ENCODE measurements around the gene SNRNP40. TPM values are rescaled to one million over a fixed set of nuclear protein-coding genes. Genes with fewer than 3 reads are reported as not detected.

The SNRNP40 gene
- total RNA-seq, 1 experiment from 2014 or later: 126 TPM

DNA sequence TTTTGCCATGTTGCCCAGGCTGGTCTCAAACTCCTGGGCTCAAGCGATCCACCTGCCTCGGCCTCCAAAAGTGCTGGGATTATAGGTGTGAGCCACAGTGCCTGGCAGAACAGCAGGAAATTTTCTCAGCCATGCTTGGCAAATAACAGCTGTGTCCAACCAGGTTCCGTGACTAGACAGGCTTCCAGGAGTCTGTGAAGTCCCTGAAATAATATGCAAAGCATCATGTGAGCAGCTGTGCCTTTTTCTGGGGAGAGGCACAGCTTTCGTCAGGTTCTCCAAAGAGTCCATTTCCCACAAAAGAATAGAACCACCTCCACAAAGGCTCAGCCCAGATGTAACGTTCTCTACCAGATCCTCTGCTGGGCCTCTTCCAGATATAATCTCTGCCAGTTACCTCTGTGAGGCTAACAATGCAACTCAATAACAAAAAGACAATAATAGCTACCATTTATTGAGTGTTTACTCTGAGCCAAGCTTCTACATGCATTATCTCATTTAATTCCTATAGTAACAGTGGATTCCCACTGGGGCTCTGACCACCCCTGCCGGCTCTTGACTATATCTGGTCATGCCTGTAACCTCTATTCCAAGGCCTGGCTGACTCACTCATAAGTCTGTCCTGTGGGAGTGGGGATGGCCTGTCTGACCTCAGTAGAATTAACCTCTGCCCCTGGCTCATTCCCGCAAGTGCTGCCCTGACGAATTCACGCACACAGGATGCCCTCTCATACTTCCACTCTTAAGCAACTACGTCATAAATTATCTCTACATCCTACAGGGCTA is 52.9 kb downstream of the SNRNP40 start:
- DNase-seq (ENCODE audit: low read depth): no peak
- in situ Hi-C loops (cut with HindIII; ENCODE audit: low pct_unique_long_range_greater_than_20kb, low sequenced_read_pairs): no loop called here

DNA sequence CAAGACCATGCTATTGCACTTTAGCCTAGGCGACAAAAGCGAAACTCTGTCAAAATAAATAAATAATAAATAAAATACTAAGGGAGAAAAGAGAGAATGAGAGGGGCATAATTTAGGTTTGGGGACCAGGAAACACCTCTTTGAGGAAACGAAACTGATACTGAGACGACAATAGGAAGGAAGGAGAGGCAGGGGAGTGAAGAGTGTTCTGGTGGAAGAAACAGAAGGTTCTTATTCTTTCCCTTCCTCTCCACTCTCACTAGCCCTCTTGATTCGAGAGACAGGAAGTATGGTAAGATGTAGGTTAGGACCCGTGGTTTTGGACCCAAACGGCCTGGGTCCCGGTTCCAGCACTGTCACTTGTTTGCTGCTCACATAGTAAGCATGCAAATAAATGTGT is 55.3 kb downstream of the SNRNP40 start:
- DNase-seq (ENCODE audit: low read depth): no peak
- in situ Hi-C loops (cut with HindIII; ENCODE audit: low pct_unique_long_range_greater_than_20kb, low sequenced_read_pairs): no loop called here

DNA sequence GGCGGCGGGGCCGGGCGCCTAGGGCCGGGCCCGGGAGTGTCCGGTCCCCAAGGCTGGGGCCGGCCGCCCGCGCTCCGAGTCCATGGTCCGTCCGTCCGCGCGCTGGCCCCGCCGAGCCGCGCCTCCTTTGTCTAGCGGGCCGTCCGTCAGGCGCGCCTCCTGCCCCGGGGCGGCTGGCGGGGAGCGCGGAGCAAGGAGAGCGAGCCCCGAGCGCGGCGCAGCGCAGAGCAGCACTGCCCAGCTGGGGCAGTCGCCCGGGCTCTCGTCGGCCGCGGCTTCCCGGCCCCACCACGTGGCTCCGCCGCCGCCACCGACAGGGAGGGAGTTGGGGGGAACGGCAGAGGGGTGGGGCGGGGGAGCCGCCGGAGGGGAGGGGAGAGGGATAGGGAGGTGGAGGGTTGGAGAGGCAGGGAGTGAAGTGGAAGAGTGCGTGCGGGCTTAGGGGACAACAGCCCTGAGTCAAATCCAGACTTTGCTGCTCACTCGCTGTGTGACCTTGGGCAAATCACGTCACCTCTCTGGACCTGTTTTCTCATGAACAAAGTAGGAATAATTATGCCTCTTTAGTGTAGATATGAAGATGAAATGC is 56.8 kb downstream of the SNRNP40 start, which contains the start of gene NKAIN1:
NKAIN1 (minus strand) TSS at position 235 of the 589 bp plus-strand sequence. CDS start 340 bp downstream, outside the sequence.
- in situ Hi-C loops (cut with HindIII; ENCODE audit: low pct_unique_long_range_greater_than_20kb, low sequenced_read_pairs): no loop called here
- peak; percentile 22 for DNase-seq (ENCODE audit: low read depth)

DNA sequence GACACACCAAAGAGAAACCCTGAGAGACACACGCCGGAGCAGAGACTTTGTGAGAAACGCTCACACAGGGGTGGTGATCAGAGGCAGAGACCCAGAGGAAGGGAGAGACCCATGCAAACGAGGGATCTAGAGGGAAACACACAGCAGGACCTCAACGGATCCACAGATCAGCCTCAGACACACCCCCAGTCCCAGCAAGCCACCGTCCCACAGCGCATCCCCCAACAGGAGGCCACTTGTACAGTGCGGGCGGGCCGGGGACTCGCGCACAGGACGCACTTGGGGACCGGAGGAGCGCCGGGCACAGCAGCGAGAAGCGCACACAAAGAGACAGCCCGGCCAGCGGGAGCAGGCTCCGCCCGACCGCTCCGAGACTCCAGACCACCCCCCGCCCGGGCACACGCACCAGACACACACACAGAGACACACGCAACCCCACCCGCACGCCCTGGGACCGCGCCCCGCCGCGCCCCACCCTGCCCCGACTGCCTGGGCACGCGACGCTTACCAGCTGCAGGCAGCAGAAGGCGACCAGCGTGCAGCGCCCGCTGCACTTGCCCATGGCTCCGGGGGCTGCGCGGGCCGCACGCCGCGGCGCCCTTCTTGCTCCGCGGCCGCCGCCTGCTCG is 57.5 kb downstream of the SNRNP40 start:
- DNase-seq (ENCODE audit: low read depth): peak; percentile 15
- in situ Hi-C loops (cut with HindIII; ENCODE audit: low pct_unique_long_range_greater_than_20kb, low sequenced_read_pairs): no loop called here

DNA sequence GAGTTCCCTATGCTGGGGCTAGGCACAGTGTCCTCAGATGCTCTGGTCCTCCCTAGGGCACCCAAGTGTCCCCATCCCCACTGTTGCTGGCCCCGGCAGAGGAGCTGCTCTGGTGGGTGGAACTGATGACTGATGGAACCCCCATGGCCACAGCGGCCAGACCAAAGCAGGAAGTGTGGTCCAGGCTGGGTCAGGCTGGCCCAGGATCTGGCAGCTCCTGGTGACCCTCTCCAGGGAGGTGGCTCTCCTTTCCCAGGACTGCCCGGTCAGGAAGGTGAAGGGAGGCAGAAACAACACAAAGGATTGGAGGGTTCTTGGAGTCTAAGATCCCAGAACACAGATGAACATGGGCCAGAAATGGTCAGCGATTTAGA is 58.0 kb downstream of the SNRNP40 start:
- in situ Hi-C loops (cut with HindIII; ENCODE audit: low pct_unique_long_range_greater_than_20kb, low sequenced_read_pairs): no loop called here
- DNase-seq (ENCODE audit: low read depth): no peak

DNA sequence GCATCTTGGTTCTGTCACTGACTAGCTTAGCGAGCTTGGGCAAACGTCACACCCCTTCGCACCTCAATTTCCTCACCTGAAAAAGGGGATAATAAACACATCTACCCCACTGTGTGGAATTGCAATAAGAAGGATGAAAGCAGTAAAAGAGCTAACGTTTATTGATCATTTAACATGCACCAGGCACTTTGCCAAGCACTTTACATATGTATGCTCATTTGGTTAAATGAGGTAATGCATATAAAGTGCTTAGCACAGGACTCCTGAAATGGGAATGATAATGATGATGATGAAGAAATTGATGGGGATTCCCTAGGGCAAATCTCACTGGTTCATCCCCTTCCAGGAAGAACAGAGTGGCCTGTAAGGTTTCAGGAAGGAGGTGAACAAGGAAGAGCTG is 61.7 kb downstream of the SNRNP40 start:
- in situ Hi-C loops (cut with HindIII; ENCODE audit: low pct_unique_long_range_greater_than_20kb, low sequenced_read_pairs): no loop called here
- no peak for DNase-seq (ENCODE audit: low read depth)

DNA sequence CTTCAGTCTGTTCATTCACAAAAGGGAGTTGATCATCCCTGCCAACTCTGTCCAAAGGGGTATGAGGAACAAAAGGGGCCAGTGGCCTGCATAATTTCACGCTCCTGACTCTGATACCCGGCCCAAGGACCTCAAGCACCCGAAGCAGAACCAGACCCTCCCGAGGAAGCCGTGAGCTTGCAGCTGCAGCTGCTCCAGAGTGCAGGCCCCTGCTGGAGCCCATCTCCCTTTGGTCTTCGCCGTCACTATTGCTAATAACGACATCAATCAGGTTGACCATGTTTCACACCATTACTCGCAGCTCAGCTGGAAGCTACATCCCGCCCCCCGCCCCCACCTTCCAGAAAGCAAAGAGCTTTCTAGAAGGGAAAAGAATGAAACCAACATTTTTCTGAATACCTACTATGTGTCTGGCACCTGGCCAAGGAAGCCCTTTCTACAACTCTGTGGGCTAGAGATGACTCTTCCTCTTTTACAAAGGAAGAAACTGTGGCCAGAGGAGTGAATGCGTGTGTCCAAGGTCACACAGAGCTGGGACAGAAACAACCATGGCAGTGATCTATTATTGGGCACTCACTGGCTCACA is 62.4 kb downstream of the SNRNP40 start:
- in situ Hi-C loops (cut with HindIII; ENCODE audit: low pct_unique_long_range_greater_than_20kb, low sequenced_read_pairs): no loop called here
- no peak for DNase-seq (ENCODE audit: low read depth)

DNA sequence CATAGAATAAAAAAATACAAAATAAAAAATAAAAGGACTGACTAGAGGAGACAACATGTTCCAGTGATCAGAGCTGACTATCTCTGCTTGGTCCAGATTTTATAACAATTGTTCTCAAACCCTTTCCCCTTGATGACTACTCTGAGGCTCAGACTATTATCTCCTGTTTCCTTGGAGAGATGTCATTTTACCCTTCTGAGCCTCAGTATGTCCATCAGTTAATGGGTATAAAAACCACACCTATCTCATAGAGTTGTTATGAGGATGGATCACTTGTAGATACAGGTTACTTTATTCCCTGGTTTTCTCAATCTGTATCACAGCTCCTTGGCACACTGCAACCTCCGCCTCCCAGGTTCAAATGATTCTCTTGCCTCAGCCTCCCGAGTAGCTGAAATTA is 63.9 kb downstream of the SNRNP40 start:
- in situ Hi-C loops (cut with HindIII; ENCODE audit: low pct_unique_long_range_greater_than_20kb, low sequenced_read_pairs): no loop called here
- DNase-seq (ENCODE audit: low read depth): no peak

DNA sequence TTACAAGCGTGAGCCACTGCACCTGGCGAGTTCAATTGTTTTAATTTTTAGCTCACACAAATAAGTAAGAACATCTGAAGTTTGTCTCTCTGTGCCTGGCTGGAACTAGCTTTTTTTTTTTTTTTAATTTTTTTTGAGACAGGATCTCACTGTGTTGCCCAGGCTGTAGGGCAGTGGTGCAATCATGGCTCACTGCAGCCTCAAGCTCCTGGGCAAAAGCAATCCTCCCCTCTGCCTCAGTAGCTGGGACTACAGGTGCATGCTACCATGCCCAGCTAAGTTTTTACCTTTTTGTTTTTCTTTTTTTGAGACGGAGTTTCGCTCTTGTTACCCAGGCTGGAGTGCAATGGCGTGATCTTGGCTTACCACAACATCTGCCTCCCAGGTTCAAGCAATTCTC is 64.8 kb downstream of the SNRNP40 start:
- no peak for DNase-seq (ENCODE audit: low read depth)
- in situ Hi-C loops (cut with HindIII; ENCODE audit: low pct_unique_long_range_greater_than_20kb, low sequenced_read_pairs): no loop called here

DNA sequence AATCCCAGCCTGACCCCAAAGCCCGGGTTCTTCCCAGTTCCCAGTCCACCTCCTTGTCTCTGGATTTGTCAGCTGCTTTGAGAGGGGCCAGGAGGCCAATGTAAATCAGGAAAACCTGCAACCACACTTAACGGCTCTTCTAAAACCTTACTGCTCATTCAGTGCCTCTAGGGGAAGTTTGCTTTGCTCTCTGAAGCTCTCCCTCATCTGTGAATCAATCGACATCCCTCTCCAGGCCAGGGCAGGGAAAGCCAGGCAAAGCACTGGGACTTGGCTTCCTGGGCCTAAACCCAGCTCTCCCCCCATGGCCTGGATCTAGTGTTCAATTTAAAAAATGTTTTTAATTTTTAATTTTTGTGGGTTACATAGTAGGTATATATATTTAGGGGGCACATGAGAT is 66.2 kb downstream of the SNRNP40 start:
- in situ Hi-C loops (cut with HindIII; ENCODE audit: low pct_unique_long_range_greater_than_20kb, low sequenced_read_pairs): no loop called here
- no peak for DNase-seq (ENCODE audit: low read depth)

DNA sequence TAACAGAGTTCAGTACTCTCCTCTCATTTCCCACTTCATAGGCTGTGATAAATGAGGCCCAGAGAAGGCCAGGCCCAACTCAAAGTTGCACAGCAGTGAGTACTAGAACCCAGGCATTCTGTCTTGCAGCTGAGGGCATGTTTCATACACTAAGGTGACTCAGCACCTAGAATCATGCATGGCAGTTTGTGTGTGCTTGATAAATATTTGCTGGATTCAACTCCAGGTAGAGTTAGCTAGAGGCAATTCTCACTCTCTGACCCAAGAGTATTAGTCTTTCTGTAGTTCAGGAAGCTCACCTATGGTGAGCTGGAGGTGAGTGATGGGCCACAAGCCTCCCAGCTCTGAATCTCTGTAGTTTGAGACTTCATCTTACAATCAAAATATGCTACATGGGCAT is 67.6 kb downstream of the SNRNP40 start:
- in situ Hi-C loops (cut with HindIII; ENCODE audit: low pct_unique_long_range_greater_than_20kb, low sequenced_read_pairs): no loop called here
- DNase-seq (ENCODE audit: low read depth): no peak

DNA sequence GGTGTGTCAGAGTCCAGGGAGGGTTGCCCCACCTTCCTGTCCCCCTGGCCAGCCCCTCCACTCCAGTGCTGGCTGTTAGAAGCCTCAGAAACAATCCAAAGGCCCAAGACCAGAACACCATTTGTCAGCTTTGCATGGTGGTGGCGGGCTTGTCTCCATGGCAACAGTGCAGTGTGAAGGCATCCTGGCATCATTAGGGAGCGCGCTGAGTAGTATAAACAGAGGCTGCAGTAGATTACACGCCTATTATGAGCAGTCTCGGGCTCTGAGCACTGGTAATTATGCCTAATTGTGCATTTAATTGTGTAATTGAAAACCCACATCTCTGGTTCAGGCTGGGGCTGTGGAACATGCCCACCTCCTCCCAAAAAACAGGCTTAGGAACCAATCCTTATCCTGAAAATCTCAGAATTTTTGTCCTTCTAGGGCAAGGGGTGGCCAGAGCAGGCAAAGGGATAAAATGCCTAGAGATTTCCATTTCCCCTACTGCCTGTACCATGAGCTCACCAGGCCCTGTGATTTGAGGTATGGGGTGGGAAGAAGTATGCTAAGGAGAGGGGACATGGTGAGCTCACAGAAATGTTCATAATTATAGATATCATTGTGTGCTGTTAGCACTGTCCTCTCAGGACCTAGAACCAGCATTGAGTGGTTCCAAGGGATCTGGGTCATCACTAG is 68.6 kb downstream of the SNRNP40 start:
- no peak for DNase-seq (ENCODE audit: low read depth)
- in situ Hi-C loops (cut with HindIII; ENCODE audit: low pct_unique_long_range_greater_than_20kb, low sequenced_read_pairs): no loop called here

DNA sequence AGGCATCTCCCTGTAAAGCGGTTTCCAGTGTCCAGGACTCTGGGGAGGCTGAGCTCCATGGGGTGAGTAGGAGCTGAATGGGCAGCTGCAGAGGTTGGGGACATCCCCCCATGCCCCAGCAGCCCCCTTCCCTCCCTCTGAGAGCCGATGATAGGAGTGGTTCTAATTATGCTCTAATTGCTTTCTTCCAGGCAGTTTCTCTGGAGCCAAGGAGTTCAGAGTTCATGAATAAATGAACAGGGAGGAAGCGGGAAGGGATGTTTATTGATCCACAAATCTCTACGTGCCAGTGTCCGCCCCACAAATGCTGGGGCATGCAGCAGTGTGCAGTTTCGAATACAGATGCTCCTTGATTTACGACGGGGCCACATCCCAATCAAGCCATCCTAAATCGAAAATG is 72.5 kb downstream of the SNRNP40 start:
- DNase-seq (ENCODE audit: low read depth): no peak
- in situ Hi-C loops (cut with HindIII; ENCODE audit: low pct_unique_long_range_greater_than_20kb, low sequenced_read_pairs): no loop called here

DNA sequence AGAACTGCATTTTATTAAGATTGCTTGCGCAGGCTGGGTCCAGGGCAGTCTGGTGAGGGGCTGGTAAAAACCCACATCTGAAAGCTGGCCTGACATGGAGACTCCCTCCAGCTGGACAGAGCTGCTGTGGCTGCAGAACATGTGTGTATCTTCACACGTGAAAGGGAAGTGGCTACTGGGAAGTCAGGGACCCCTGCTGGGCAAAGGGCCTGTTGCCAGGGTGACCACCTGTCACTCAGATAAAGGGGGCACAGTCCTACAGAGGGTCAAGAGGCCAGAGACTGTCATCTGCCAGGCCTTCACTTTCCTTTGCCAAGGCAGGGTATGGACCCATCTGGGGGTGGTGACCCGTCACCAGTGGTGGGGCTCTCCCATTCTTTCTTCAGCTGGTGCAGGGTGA is 74.4 kb downstream of the SNRNP40 start:
- in situ Hi-C loops (cut with HindIII; ENCODE audit: low pct_unique_long_range_greater_than_20kb, low sequenced_read_pairs): no loop called here
- no peak for DNase-seq (ENCODE audit: low read depth)

DNA sequence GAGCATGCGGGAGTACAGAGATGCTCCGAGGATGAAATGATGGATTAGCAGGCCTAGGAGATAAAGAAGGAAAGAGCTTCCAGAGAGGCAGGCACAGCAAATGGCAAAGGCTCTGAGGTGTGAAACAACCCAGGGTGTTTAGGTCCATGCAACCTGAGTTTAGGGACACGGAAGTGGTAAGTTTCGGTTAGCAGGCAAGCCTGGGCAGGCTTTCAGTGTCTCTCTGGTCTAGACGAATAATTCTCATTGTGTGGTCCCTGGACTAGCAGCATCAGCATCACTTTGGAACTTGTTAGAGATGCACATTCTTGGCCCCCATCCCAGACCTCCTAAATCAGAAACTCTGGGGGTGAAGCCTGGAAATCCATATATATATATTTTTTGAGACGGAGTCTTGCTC is 75.5 kb downstream of the SNRNP40 start:
- in situ Hi-C loops (cut with HindIII; ENCODE audit: low pct_unique_long_range_greater_than_20kb, low sequenced_read_pairs): no loop called here
- DNase-seq (ENCODE audit: low read depth): no peak

DNA sequence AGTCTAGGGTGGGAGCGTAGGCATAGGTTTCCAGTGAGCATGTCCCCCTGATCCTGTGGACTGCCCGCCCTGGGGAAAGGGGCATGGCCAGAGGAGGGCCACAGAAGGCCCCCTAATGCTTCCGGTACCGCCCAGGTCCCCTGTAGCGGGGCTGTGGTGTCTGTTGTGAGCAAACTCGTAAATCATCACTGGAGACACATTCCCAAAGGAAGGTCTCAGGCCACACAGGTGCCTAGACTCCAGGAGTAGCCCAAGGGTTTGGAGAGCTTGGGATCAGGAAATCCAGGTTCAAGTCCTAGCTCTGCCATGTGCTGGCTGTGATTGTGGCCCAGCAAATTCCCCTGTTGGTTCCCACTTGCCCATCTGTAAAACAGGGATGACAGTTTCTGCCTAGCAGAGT is 77.1 kb downstream of the SNRNP40 start:
- in situ Hi-C loops (cut with HindIII; ENCODE audit: low pct_unique_long_range_greater_than_20kb, low sequenced_read_pairs): no loop called here
- DNase-seq (ENCODE audit: low read depth): no peak

DNA sequence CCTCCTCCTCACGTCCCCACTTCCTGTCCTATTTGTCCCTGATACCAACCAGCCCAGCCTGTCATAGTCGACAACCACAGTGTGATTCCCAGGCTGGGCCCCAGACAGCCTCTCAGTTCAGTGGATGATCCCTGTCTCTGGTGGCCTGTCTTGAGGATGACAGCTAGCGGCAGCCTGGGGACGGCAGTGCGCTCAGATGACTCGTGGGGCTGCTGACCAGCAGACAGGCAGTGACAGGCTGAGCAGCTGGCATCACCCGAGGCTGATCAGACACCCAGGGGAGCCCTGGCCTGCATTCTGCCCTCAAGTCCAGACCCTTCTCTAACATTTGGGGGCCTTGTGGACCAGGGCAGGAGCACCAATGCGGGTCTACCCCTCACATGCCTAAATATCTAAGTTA is 77.9 kb downstream of the SNRNP40 start:
- in situ Hi-C loops (cut with HindIII; ENCODE audit: low pct_unique_long_range_greater_than_20kb, low sequenced_read_pairs): no loop called here
- DNase-seq (ENCODE audit: low read depth): no peak

DNA sequence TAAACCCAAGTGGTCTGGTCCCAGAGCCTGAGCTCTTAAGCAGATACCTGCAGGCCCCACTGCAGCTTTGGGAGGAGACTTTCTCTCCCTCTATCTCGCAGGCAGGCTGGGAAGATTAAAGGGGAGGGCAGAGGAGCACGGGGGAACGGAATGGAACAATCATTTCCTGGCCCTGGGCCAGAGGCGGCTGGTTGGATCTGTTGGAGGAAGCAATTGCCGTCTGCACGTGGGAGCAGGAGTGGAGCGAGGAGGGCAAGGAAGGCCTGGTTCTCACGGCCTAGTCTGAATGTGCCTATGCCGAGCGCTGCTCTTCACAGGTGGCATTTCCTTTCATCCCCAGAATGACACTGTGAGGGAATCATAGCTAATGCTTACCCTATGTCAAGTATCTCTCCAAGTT is 80.6 kb downstream of the SNRNP40 start:
- in situ Hi-C loops (cut with HindIII; ENCODE audit: low pct_unique_long_range_greater_than_20kb, low sequenced_read_pairs): no loop called here
- DNase-seq (ENCODE audit: low read depth): no peak

DNA sequence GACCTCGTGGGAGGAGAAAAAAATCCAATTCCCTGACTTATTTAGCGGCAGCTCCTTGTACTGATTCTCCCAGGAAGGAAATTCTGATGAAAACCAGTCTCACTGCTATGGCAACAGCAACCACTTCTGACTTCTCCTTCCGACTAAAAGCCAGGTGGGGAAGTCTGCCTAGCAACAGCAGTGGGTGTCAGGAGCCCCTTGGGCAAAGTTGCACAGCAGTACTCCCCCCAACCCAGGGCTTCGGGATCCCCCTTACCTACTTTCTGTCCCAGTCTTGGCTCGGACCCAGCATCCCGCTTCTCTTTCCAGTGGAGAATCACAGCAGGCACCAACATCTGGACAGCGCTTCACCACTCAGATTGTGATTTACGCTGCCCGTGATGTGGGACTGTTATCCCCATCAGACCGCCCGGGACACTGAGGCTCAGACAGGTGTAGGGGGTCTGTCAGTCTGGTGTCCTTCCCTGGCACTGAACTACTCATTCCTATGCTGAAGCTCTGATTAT is 81.5 kb downstream of the SNRNP40 start:
- in situ Hi-C loops (cut with HindIII; ENCODE audit: low pct_unique_long_range_greater_than_20kb, low sequenced_read_pairs): no loop called here
- DNase-seq (ENCODE audit: low read depth): no peak

Data from Caki2 (cell line).